ENCODE data around the gene PIGH.

PIGH gene

GRCh38 chr14:67569011-67569650, 30.9 kb downstream of the PIGH start:
- Histone ChIP-seq H3K27ac (replicated peaks; ENCODE audit: low read length) (no peak overlapping the region), H2AK5ac (ENCODE audit: low read depth, low read length) (no peak overlapping the region), H2BK12ac (ENCODE audit: low read length) (no peak overlapping the region), H3K79me1 (ENCODE audit: low read depth, low read length) (no peaks in the 10 kb centered on the region), H2BK5ac (ENCODE audit: low read length) (no peak overlapping the region), H4K91ac (ENCODE audit: low read depth, low read length, poor library complexity) (no peak overlapping the region), H3K36me3 (replicated peaks in 1 of 2; ENCODE audit: control insufficient read depth in 2 of 2, insufficient read depth in 2 of 2, low read length in 2 of 2) (no peaks in the 10 kb centered on the region), H3K27me3 (ENCODE audit: control insufficient read depth in 3 of 3, insufficient read depth in 3 of 3, low read depth in 1 of 3, low read length in 3 of 3) (no peaks in the 10 kb centered on the region), H3K4me2 (ENCODE audit: insufficient read depth, low read length, poor library complexity, severe bottlenecking) (no peak overlapping the region), H3K9me3 (replicated peaks in 1 of 2; ENCODE audit: control insufficient read depth in 2 of 2, insufficient read depth in 1 of 2, low read depth in 1 of 2, low read length in 2 of 2) (no peaks in the 10 kb centered on the region), H4K8ac (ENCODE audit: low read depth, low read length) (no peak overlapping the region), H2BK120ac (ENCODE audit: low read depth, low read length) (peak overlapping the region; percentile 49), H3K23ac (ENCODE audit: low read depth, low read length, poor library complexity) (no peak overlapping the region), H3K4me3 (ENCODE audit: low read length in 2 of 2) (no peak overlapping the region), H3K9ac (ENCODE audit: low read depth, low read length, poor library complexity) (no peak overlapping the region), H3K14ac (ENCODE audit: low read length) (no peak overlapping the region), H2BK15ac (ENCODE audit: low read length) (no peak overlapping the region), H2AFZ (ENCODE audit: low read length) (no peak overlapping the region), H3K18ac (ENCODE audit: low read length) (no peak overlapping the region), H3K4ac (ENCODE audit: low read length) (no peak overlapping the region), H3K4me1 (ENCODE audit: control insufficient read depth in 2 of 2, insufficient read depth in 1 of 2, low read depth in 1 of 2, low read length in 2 of 2) (peaks cover 0 to 7% of the 10 kb centered on the region in 2 donors)
- no CpG with 5 or more reads among the region's 11 CpGs for WGBS, 2 donors (ENCODE audit: extremely low coverage in 2 of 2, insufficient read length in 2 of 2, insufficient replicate concordance in 1 of 2)
- DNase-seq (ENCODE audit: low spot score) = no peak

DNA sequence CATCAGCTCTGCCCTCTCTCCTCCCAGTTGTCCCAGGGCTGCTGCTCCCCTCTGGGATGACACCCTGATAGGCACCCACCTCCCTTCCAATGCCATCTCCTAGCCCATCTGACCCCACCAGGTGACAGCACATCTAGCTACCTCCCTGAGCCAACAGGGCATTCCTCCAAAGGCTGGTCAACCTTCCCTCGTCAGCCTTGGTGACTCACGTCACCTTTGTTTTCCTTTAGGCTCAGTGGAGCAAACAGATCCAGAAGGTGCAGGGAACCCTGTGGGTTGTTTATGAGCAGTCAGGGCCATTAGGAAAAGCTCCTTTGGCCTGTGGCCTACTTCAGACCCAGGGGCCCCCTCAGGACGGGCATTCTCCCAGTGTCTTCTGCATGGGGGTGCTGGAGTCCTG, 32.4 kb downstream of the PIGH start:
- Histone ChIP-seq H4K8ac (ENCODE audit: low read depth, low read length) (no peak overlapping the region), H2AFZ (ENCODE audit: low read length) (no peak overlapping the region), H3K4ac (ENCODE audit: low read length) (no peak overlapping the region), H3K27me3 (ENCODE audit: control insufficient read depth in 3 of 3, insufficient read depth in 3 of 3, low read depth in 1 of 3, low read length in 3 of 3) (no peaks in the 10 kb centered on the region), H3K4me3 (ENCODE audit: low read length in 2 of 2) (no peak overlapping the region), H2BK5ac (ENCODE audit: low read length) (no peak overlapping the region), H3K9me3 (replicated peaks in 1 of 2; ENCODE audit: control insufficient read depth in 2 of 2, insufficient read depth in 1 of 2, low read depth in 1 of 2, low read length in 2 of 2) (no peaks in the 10 kb centered on the region), H3K14ac (ENCODE audit: low read length) (peak overlapping the region; percentile 57), H3K36me3 (replicated peaks in 1 of 2; ENCODE audit: control insufficient read depth in 2 of 2, insufficient read depth in 2 of 2, low read length in 2 of 2) (no peaks in the 10 kb centered on the region), H3K4me1 (ENCODE audit: control insufficient read depth in 2 of 2, insufficient read depth in 1 of 2, low read depth in 1 of 2, low read length in 2 of 2) (peaks cover 0 to 7% of the 10 kb centered on the region in 2 donors), H3K4me2 (ENCODE audit: insufficient read depth, low read length, poor library complexity, severe bottlenecking) (no peak overlapping the region), H3K27ac (replicated peaks; ENCODE audit: low read length) (no peak overlapping the region), H3K9ac (ENCODE audit: low read depth, low read length, poor library complexity) (no peak overlapping the region), H3K18ac (ENCODE audit: low read length) (peak overlapping the region; percentile 9), H2BK120ac (ENCODE audit: low read depth, low read length) (no peak overlapping the region), H2BK15ac (ENCODE audit: low read length) (no peak overlapping the region), H3K23ac (ENCODE audit: low read depth, low read length, poor library complexity) (no peak overlapping the region), H2AK5ac (ENCODE audit: low read depth, low read length) (peak overlapping the region; percentile 1), H3K79me1 (ENCODE audit: low read depth, low read length) (no peaks in the 10 kb centered on the region), H4K91ac (ENCODE audit: low read depth, low read length, poor library complexity) (no peak overlapping the region), H2BK12ac (ENCODE audit: low read length) (no peak overlapping the region)
- WGBS, 2 donors (ENCODE audit: extremely low coverage in 2 of 2, insufficient read length in 2 of 2, insufficient replicate concordance in 1 of 2) = no CpG with 5 or more reads among the region's 3 CpGs
- no peak for DNase-seq (ENCODE audit: low spot score)

GRCh38 chr14:67566908-67567307, 33.2 kb downstream of the PIGH start:
- H3K27ac ChIP-seq (replicated peaks; ENCODE audit: low read length) = no peak overlapping the region
- no peak overlapping the region for H3K9ac ChIP-seq (ENCODE audit: low read depth, low read length, poor library complexity)
- no peak overlapping the region for H2BK5ac ChIP-seq (ENCODE audit: low read length)
- no peak overlapping the region for H2AFZ ChIP-seq (ENCODE audit: low read length)
- no peak overlapping the region for H3K18ac ChIP-seq (ENCODE audit: low read length)
- no peak overlapping the region for H4K91ac ChIP-seq (ENCODE audit: low read depth, low read length, poor library complexity)
- H2BK120ac ChIP-seq (ENCODE audit: low read depth, low read length) = no peak overlapping the region
- peaks cover 0 to 5% of the 10 kb centered on the region in 2 donors for H3K36me3 ChIP-seq (replicated peaks in 1 of 2; ENCODE audit: control insufficient read depth in 2 of 2, insufficient read depth in 2 of 2, low read length in 2 of 2)
- no peak overlapping the region for H3K23ac ChIP-seq (ENCODE audit: low read depth, low read length, poor library complexity)
- peaks cover under 1% of the 10 kb centered on the region for H3K79me1 ChIP-seq (ENCODE audit: low read depth, low read length)
- H2BK15ac ChIP-seq (ENCODE audit: low read length) = no peak overlapping the region
- H4K8ac ChIP-seq (ENCODE audit: low read depth, low read length) = no peak overlapping the region
- H2BK12ac ChIP-seq (ENCODE audit: low read length) = no peak overlapping the region
- no peaks in the 10 kb centered on the region for H3K9me3 ChIP-seq (replicated peaks in 1 of 2; ENCODE audit: control insufficient read depth in 2 of 2, insufficient read depth in 1 of 2, low read depth in 1 of 2, low read length in 2 of 2)
- no peak overlapping the region for H3K4ac ChIP-seq (ENCODE audit: low read length)
- H2AK5ac ChIP-seq (ENCODE audit: low read depth, low read length) = no peak overlapping the region
- DNase-seq (ENCODE audit: low spot score) = no peak
- WGBS, 2 donors (ENCODE audit: extremely low coverage in 2 of 2, insufficient read length in 2 of 2, insufficient replicate concordance in 1 of 2) = no CpG with 5 or more reads among the region's 6 CpGs
- H3K14ac ChIP-seq (ENCODE audit: low read length) = no peak overlapping the region
- peaks cover 0 to 7% of the 10 kb centered on the region in 2 donors for H3K4me1 ChIP-seq (ENCODE audit: control insufficient read depth in 2 of 2, insufficient read depth in 1 of 2, low read depth in 1 of 2, low read length in 2 of 2)
- H3K4me3 ChIP-seq (ENCODE audit: low read length in 2 of 2) = no peak overlapping the region
- no peaks in the 10 kb centered on the region for H3K27me3 ChIP-seq (ENCODE audit: control insufficient read depth in 3 of 3, insufficient read depth in 3 of 3, low read depth in 1 of 3, low read length in 3 of 3)
- H3K4me2 ChIP-seq (ENCODE audit: insufficient read depth, low read length, poor library complexity, severe bottlenecking) = no peak overlapping the region

GRCh38 chr14:67564236-67564635, 35.8 kb downstream of the PIGH start:
- Histone ChIP-seq H3K27me3 (ENCODE audit: control insufficient read depth in 3 of 3, insufficient read depth in 3 of 3, low read depth in 1 of 3, low read length in 3 of 3) (no peaks in the 10 kb centered on the region), H3K4me3 (ENCODE audit: low read length in 2 of 2) (no peak overlapping the region), H2AK5ac (ENCODE audit: low read depth, low read length) (no peak overlapping the region), H2BK15ac (ENCODE audit: low read length) (no peak overlapping the region), H3K9me3 (replicated peaks in 1 of 2; ENCODE audit: control insufficient read depth in 2 of 2, insufficient read depth in 1 of 2, low read depth in 1 of 2, low read length in 2 of 2) (no peaks in the 10 kb centered on the region), H2BK12ac (ENCODE audit: low read length) (no peak overlapping the region), H3K79me1 (ENCODE audit: low read depth, low read length) (peaks cover 2% of the 10 kb centered on the region), H3K23ac (ENCODE audit: low read depth, low read length, poor library complexity) (no peak overlapping the region), H3K4me2 (ENCODE audit: insufficient read depth, low read length, poor library complexity, severe bottlenecking) (no peak overlapping the region), H4K8ac (ENCODE audit: low read depth, low read length) (no peak overlapping the region), H2AFZ (ENCODE audit: low read length) (no peak overlapping the region), H4K91ac (ENCODE audit: low read depth, low read length, poor library complexity) (no peak overlapping the region), H3K18ac (ENCODE audit: low read length) (no peak overlapping the region), H2BK120ac (ENCODE audit: low read depth, low read length) (no peak overlapping the region), H3K27ac (replicated peaks; ENCODE audit: low read length) (no peak overlapping the region), H3K14ac (ENCODE audit: low read length) (no peak overlapping the region), H3K36me3 (replicated peaks in 1 of 2; ENCODE audit: control insufficient read depth in 2 of 2, insufficient read depth in 2 of 2, low read length in 2 of 2) (peaks cover 0 to 5% of the 10 kb centered on the region in 2 donors), H3K9ac (ENCODE audit: low read depth, low read length, poor library complexity) (no peak overlapping the region), H3K4me1 (ENCODE audit: control insufficient read depth in 2 of 2, insufficient read depth in 1 of 2, low read depth in 1 of 2, low read length in 2 of 2) (peaks cover 0 to 9% of the 10 kb centered on the region in 2 donors), H3K4ac (ENCODE audit: low read length) (no peak overlapping the region), H2BK5ac (ENCODE audit: low read length) (no peak overlapping the region)
- no peak for DNase-seq (ENCODE audit: low spot score)
- no CpG with 5 or more reads among the region's 5 CpGs for WGBS, 2 donors (ENCODE audit: extremely low coverage in 2 of 2, insufficient read length in 2 of 2, insufficient replicate concordance in 1 of 2)
